Breast epithelium (tissue), 4 donors: Measurements from ENCODE around the gene OTOF. TPM values are rescaled to one million over a fixed set of nuclear protein-coding genes. Genes with fewer than 3 reads are reported as not detected.

ENCODE experiments used
- DNase-seq, 2 donors: peaks; one replicate each; pipeline ENCODE4 v3.0.0-alpha.2; 2019; ENCODE audit warnings: low spot score in 2 of 2
- H3K27ac ChIP-seq, 2 donors: fragments of 200-600 bp; sonication (generic) in 1 of 2; one replicate each; pipeline ENCODE4 v1.5.1; 2016 to 2019; ENCODE audit warnings: mild to moderate bottlenecking in 1 of 2
- H3K27me3 ChIP-seq, 2 donors: fragments of 200-600 bp; sonication (generic) in 1 of 2; one replicate each; pipeline versions ENCODE4 v1.5.1 to v1.6.0; 2017 to 2019; ENCODE audit warnings: control low read depth in 1 of 2, mild to moderate bottlenecking in 1 of 2
- H3K36me3 ChIP-seq: fragments of 200-600 bp; one replicate; pipeline ENCODE4 v1.5.1; 2019
- H3K4me1 ChIP-seq, 2 donors: fragments of 200-600 bp; sonication (generic); one replicate each; pipeline ENCODE4 v1.5.1; 2016 to 2019; ENCODE audit warnings: control low read depth in 1 of 2
- H3K4me3 ChIP-seq, 3 donors: fragments of 200-600 bp; sonication (generic); 1 replicate in 2 of 3; 2 replicates in 1 of 3; pipeline ENCODE4 v1.5.1; 2016 to 2019; ENCODE audit warnings: mild to moderate bottlenecking in 3 of 3, moderate library complexity in 2 of 3
- H3K9me3 ChIP-seq, 2 donors: fragments of 200-600 bp; sonication (generic) in 1 of 2; one replicate each; pipeline ENCODE4 v1.5.1; 2016 to 2019; ENCODE audit warnings: control low read depth in 1 of 2
- CTCF ChIP-seq, 3 donors: fragments of 450-650 bp; IDR thresholded peaks; one replicate each; pipeline ENCODE4 v1.5.1; 2016 to 2017; ENCODE audit warnings: antibody characterized with exemption in 3 of 3, mild to moderate bottlenecking in 3 of 3, moderate library complexity in 3 of 3
- POLR2A ChIP-seq: fragments of 450-650 bp; IDR thresholded peaks from one replicate; pipeline ENCODE4 v1.6.1; 2016; ENCODE audit warnings: antibody characterized with exemption, mild to moderate bottlenecking, moderate library complexity
- POLR2AphosphoS5 ChIP-seq, 3 donors: sonication (generic); formaldehyde crosslinking; IDR thresholded peaks; one replicate each; pipeline ENCODE4 v1.6.1; 2017; ENCODE audit warnings: antibody characterized with exemption in 3 of 3
- intact Hi-C: fragments of 100-400 bp; cut with DNase I; formaldehyde crosslinking; loops from one replicate; pipeline ENCODE4 v1.15.1; 2023; ENCODE audit warnings: low total_unique reads
- total RNA-seq, 3 donors: library from RNA; depleted of rRNA; stranded (reverse); fragments of >200 nt; gene quantifications; one replicate each; pipeline ENCODE4 v1.1.0, GENCODE V29; 2016

Gene OTOF
- total RNA-seq, 3 donors from 2014 or later = 0.15 to 0.33 (median 0.32) TPM

GRCh38 chr2:26473796-26474195, 4.1 kb downstream of the OTOF start:
- no peak for DNase-seq
- no peaks in the 10 kb centered on the region for H3K4me1 ChIP-seq
- no peaks in the 10 kb centered on the region for H3K27me3 ChIP-seq
- H3K36me3 ChIP-seq = no peaks in the 10 kb centered on the region
- TF ChIP-seq POLR2A (no peak), POLR2AphosphoS5 (IDR thresholded peaks at IDR 0.05) (no peak), CTCF (IDR thresholded peaks at IDR 0.05) (no peak)
- no peak overlapping the region for H3K4me3 ChIP-seq
- H3K27ac ChIP-seq = no peak overlapping the region
- intact Hi-C loops = no loop called here
- peaks cover 6 to 12% of the 10 kb centered on the region in 2 donors for H3K9me3 ChIP-seq

GRCh38 chr2:26472821-26473655, 4.9 kb downstream of the OTOF start:
- H3K27ac ChIP-seq = no peak overlapping the region
- H3K9me3 ChIP-seq = peaks cover 6 to 12% of the 10 kb centered on the region in 2 donors
- no peaks in the 10 kb centered on the region for H3K27me3 ChIP-seq
- no peak for TF ChIP-seq POLR2A
- no peak for TF ChIP-seq CTCF (IDR thresholded peaks at IDR 0.05)
- no peak for TF ChIP-seq POLR2AphosphoS5 (IDR thresholded peaks at IDR 0.05)
- intact Hi-C loops = no loop called here
- no peaks in the 10 kb centered on the region for H3K4me1 ChIP-seq
- no peak for DNase-seq
- no peaks in the 10 kb centered on the region for H3K36me3 ChIP-seq
- H3K4me3 ChIP-seq = no peak overlapping the region

DNA sequence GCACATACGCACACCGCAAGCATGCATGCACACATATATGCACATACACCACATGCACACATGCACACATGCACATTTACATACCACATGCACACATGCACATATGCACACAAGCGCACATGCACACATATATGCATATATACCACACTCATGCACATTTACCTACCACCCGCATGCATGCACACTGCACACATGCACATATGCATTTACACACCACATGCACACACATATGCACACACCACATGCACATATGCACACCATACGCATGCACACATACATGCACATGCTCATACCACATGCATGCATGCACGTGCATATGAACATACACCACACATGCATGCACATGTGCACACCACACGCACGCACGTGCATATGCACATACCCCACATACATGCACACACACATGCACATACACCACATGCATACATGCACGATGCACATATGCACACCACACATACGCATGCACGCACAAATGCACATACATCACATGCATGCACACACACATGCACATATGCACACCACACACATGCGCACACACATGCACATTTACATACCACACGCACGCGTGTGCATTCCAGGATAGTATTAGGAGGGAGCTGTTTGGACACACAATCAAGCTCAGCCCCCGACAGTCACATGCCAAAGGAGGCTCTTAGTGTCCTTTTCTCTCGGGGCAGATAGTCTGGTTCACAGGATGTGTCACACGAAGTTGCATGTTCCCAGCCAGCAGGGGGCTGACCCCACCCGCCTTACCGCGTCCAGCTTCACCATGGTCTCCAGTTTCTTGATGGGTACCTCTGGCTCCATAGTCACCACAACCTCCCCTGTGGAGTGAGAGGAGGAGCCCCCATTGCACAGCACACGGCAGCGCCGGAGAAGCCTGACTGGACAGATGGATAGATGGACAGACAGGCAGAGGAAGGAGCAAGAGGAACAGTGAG, 5.9 kb downstream of the OTOF start:
- peaks cover 6 to 12% of the 10 kb centered on the region in 2 donors for H3K9me3 ChIP-seq
- TF ChIP-seq POLR2AphosphoS5 (IDR thresholded peaks at IDR 0.05) (no peak), POLR2A (no peak), CTCF (IDR thresholded peaks at IDR 0.05) (no peak)
- H3K4me3 ChIP-seq = no peak overlapping the region
- no peak for DNase-seq
- intact Hi-C loops = no loop called here
- no peaks in the 10 kb centered on the region for H3K27me3 ChIP-seq
- H3K4me1 ChIP-seq = no peaks in the 10 kb centered on the region
- H3K27ac ChIP-seq = no peak overlapping the region
- no peaks in the 10 kb centered on the region for H3K36me3 ChIP-seq

DNA sequence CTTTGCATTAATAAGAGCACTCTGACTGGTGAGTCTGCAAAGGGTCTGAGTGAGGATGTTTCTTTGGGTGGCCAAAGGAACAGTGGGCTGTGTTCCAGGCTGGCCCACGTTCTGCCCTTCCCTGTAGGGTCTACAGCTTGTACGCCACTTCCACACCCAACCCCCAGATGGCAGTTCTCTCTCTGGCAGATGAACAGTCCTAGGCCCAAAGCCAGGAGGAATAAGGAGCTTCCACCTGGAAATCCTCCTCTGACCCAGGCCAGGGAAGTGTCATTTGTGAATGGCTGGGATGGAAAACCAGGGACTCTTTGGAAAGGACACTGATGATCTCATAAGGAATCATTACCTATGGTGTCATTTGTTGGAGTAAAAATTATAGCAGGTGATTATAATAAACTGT, 6.6 kb downstream of the OTOF start:
- H3K36me3 ChIP-seq = no peaks in the 10 kb centered on the region
- TF ChIP-seq CTCF (IDR thresholded peaks at IDR 0.05) (no peak), POLR2A (no peak), POLR2AphosphoS5 (IDR thresholded peaks at IDR 0.05) (no peak)
- H3K4me3 ChIP-seq = no peak overlapping the region
- no peaks in the 10 kb centered on the region for H3K4me1 ChIP-seq
- intact Hi-C loops = no loop called here
- H3K27me3 ChIP-seq = no peaks in the 10 kb centered on the region
- no peak for DNase-seq
- no peak overlapping the region for H3K27ac ChIP-seq
- H3K9me3 ChIP-seq = peaks cover 6 to 12% of the 10 kb centered on the region in 2 donors
